Spleen (tissue), 11 donors: ENCODE measurements around the gene SV2B. TPM values are rescaled to one million over a fixed set of nuclear protein-coding genes. Genes with fewer than 3 reads are reported as not detected.

Experiments
- DNase-seq: peaks from one replicate; pipeline ENCODE4 v3.0.0-alpha.2; 2020
- H3K27ac ChIP-seq, 8 donors: fragments of 200-600 bp; sonication (generic) in 7 of 8; 1 replicate in 4 of 8; 2 replicates in 4 of 8; pipeline versions ENCODE4 v1.5.0 to v1.8.0; 2016 to 2021; ENCODE audit warnings: inconsistent platforms in 4 of 8, mild to moderate bottlenecking in 4 of 8, moderate library complexity in 1 of 8
- H3K27me3 ChIP-seq, 7 donors: fragments of 200-600 bp; sonication (generic) in 6 of 7; replicated peaks in 1 of 7; 1 replicate in 4 of 7; 2 replicates in 3 of 7; pipeline versions ENCODE4 v1.5.0 to v1.8.0; 2016 to 2021; ENCODE audit warnings: inconsistent platforms in 3 of 7, mild to moderate bottlenecking in 1 of 7
- H3K36me3 ChIP-seq, 6 donors: fragments of 200-600 bp; sonication (generic) in 5 of 6; 1 replicate in 4 of 6; 2 replicates in 2 of 6; pipeline versions ENCODE4 v1.5.0 to v1.8.0; 2016 to 2021; ENCODE audit warnings: inconsistent platforms in 2 of 6
- H3K4me1 ChIP-seq, 6 donors: fragments of 200-600 bp; sonication (generic) in 5 of 6; 1 replicate in 3 of 6; 2 replicates in 3 of 6; pipeline versions ENCODE4 v1.5.0 to v1.8.0; 2016 to 2021; ENCODE audit warnings: inconsistent platforms in 3 of 6
- H3K4me3 ChIP-seq, 8 donors: fragments of 200-600 bp; sonication (generic) in 7 of 8; 1 replicate in 4 of 8; 2 replicates in 4 of 8; pipeline versions ENCODE4 v1.5.0 to v1.8.0; 2016 to 2021; ENCODE audit warnings: inconsistent platforms in 4 of 8, mild to moderate bottlenecking in 4 of 8, moderate library complexity in 2 of 8
- H3K9me3 ChIP-seq, 8 donors: fragments of 200-600 bp; sonication (generic) in 7 of 8; 1 replicate in 4 of 8; 2 replicates in 4 of 8; pipeline versions ENCODE4 v1.5.0 to v1.8.0; 2016 to 2021; ENCODE audit warnings: inconsistent platforms in 4 of 8
- POLR2A ChIP-seq, 3 donors: fragments of 450-650 bp; IDR thresholded peaks; one replicate each; pipeline ENCODE4 v1.5.1; 2017; ENCODE audit warnings: antibody characterized with exemption in 3 of 3, mild to moderate bottlenecking in 1 of 3
- POLR2AphosphoS5 ChIP-seq, 3 donors: sonication (generic); formaldehyde crosslinking; IDR thresholded peaks; one replicate each; pipeline ENCODE4 v1.5.1; 2017; ENCODE audit warnings: antibody characterized with exemption in 3 of 3
- WGBS, 5 donors: extraction: QIAGEN DNeasy Blood & Tissue Kit in 3 of 5; methylation state at CpG; one replicate each; pipeline versions ENCODE4 v1.1.5 to v1.1.7; 2013 to 2018; 5-methylcytosine and 5-hydroxymethylcytosine counted together
- intact Hi-C: fragments of 100-400 bp; cut with DNase I; formaldehyde crosslinking; loops from one replicate; pipeline ENCODE4 v1.15.0; 2023; ENCODE audit warnings: low total_unique reads
- polyA plus RNA-seq, 3 donors: library from polyadenylated mRNA; stranded (reverse); fragments of 200-250 nt; gene quantifications; one replicate each; pipeline ENCODE4 v1.2.1, GENCODE V29; 2013
- total RNA-seq, 7 donors: library from RNA; depleted of rRNA in 3 of 7; stranded (reverse); fragments of >200 nt in 3 of 7; fragmentation: NEBNext Ultra II Directional in 4 of 7; extraction: Animal tissue kit (Norgen Biotek cat#: 25700) in 4 of 7; gene quantifications; one replicate each; pipeline versions ENCODE4 v1.1.0 to v1.2.1, GENCODE V29; 2016 to 2021
- TF ChIP-seq, protein P1 (sequence below), 11 experiments: fragments of 200-600 bp in 7 of 11; fragments of 450-650 bp in 4 of 11; sonication (generic) in 4 of 11; IDR thresholded peaks in 8 of 11; conservative IDR thresholded peaks in 3 of 11; 1 replicate in 7 of 11; 2 replicates in 4 of 11; pipeline versions ENCODE4 v1.4.0 to v1.8.0; 2016 to 2021; ENCODE audit warnings: antibody characterized with exemption in 11 of 11, inconsistent platforms in 4 of 11, mild to moderate bottlenecking in 1 of 11
- donor health status: healthy with polysubstance abuse.
- donor health status: DM: no; HTN: no; CAD: no; lungs with moderate emphysema.
- donor health status: DM: no; HTN: no; CAD: no.
- donor health status: Bipolar disorder and iron deficiency.
- donor health status: healthy.
- donor health status: DM: no; HTN: no; CAD: no.
- donor health status: DM: yes; HTN: yes; CAD: no.

SV2B gene
- total and polyA plus RNA-seq, 10 donors, result 0.07 to 1.2 (median 0.48) TPM

DNA sequence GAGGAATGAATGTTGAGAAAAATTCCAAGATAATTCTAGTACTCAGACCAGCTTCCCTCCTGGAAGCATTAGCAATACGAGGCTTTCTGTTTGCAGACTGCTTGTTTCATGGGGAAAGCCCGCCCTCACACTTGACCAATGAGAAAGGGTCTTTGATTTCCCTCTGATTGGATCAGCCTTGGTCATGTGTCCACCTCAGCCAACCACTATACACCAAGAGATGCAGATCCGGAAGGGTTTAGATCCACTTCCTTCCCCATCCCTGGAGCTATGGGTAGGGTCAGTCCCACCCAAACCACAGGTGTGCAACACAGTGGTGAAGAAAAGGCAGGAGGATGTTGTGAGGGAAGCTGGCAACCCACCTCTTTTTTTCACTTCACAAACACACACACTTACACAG, 154.7 kb downstream of the SV2B start:
- DNase-seq, result no peak
- peaks cover 0 to 7% (median 0%) of the 10 kb centered on the region in 6 donors for H3K4me1 ChIP-seq
- no peak overlapping the region for H3K4me3 ChIP-seq
- H3K9me3 ChIP-seq, result no peaks in the 10 kb centered on the region
- 53 to 71% (median 71%) methylated on average over 3 of the region's 3 CpGs for WGBS, 5 donors
- intact Hi-C loops, result no loop called here
- H3K27ac ChIP-seq, result no peak overlapping the region
- TF ChIP-seq POLR2AphosphoS5 (IDR thresholded peaks at IDR 0.05), result no peak
- TF ChIP-seq POLR2A (IDR thresholded peaks at IDR 0.05), result no peak
- TF ChIP-seq, protein P1, sequence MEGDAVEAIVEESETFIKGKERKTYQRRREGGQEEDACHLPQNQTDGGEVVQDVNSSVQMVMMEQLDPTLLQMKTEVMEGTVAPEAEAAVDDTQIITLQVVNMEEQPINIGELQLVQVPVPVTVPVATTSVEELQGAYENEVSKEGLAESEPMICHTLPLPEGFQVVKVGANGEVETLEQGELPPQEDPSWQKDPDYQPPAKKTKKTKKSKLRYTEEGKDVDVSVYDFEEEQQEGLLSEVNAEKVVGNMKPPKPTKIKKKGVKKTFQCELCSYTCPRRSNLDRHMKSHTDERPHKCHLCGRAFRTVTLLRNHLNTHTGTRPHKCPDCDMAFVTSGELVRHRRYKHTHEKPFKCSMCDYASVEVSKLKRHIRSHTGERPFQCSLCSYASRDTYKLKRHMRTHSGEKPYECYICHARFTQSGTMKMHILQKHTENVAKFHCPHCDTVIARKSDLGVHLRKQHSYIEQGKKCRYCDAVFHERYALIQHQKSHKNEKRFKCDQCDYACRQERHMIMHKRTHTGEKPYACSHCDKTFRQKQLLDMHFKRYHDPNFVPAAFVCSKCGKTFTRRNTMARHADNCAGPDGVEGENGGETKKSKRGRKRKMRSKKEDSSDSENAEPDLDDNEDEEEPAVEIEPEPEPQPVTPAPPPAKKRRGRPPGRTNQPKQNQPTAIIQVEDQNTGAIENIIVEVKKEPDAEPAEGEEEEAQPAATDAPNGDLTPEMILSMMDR (IDR thresholded peaks at IDR 0.05 in 8 of 11, conservative IDR thresholded peaks at IDR 0.05 in 3 of 11), result no peak
- no peaks in the 10 kb centered on the region for H3K36me3 ChIP-seq
- peaks cover 0 to 30% (median 0%) of the 10 kb centered on the region in 7 donors for H3K27me3 ChIP-seq

DNA sequence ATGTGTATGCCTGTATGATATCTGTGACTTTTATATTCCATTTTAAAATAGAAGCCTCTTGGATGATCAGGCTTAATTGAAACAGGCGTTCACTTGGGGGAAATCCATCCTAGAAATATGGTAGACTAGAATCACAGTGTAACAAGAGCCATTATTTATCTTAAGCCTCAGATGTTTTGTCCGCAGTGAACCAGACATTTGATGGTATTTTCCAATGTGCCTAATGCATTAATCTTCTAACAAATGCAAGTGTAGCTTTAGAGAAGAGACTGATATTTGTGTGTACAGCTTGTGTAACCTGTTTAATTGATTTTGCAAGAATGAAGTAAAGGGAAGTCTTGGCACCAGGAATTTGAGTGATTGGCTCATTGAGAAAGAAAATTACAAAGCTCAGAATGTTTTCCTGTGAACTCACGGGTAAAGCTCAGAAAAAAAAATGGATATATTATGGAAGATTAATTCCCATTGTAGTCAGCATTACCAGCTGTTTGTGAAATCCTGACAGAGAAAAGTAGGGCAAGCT, 155.7 kb downstream of the SV2B start:
- no peak for DNase-seq
- WGBS, 5 donors, result 63 to 82% (median 66%) methylated on average over 3 of the region's 3 CpGs
- TF ChIP-seq POLR2A (IDR thresholded peaks at IDR 0.05) (no peak), POLR2AphosphoS5 (IDR thresholded peaks at IDR 0.05) (no peak)
- TF ChIP-seq, protein P1 (IDR thresholded peaks at IDR 0.05 in 8 of 11, conservative IDR thresholded peaks at IDR 0.05 in 3 of 11), result no peak
- H3K36me3 ChIP-seq, result no peaks in the 10 kb centered on the region
- no peaks in the 10 kb centered on the region for H3K9me3 ChIP-seq
- peaks cover 0 to 30% (median 3%) of the 10 kb centered on the region in 7 donors for H3K27me3 ChIP-seq
- no peak overlapping the region for H3K27ac ChIP-seq
- intact Hi-C loops, result no loop called here
- H3K4me3 ChIP-seq, result no peak overlapping the region
- H3K4me1 ChIP-seq, result peaks cover 0 to 7% (median 0%) of the 10 kb centered on the region in 6 donors

DNA sequence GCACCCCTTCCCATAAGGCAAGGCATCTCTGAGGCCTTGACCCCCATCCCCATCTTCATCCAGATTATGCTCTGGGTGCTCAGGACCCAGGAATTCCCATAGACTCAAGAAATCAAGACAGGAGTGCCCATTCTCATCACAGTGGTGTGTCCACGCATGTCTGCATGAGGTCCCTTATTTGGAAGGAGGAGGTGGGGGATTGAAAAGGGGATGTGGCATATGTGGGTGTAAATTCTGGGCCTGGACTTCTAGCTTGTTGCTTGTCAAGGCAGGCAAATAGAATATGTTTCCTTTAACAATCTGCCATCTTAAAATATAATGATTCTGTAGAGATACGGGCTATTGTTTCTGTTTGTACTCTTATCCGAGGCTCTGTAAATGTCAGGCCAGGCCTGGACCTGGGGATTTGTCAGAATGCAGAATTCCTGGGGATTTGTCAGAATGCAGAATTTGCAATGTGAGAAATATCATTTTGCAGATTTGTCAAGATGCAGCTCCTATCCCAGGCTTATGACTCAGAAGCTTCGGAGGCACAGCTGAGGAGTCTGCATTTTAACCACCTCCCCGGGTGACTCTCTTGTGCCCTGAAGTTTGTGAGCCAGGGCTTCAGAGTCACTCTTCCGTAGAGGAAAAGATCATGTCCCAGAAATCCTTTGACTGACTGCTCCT, 157.8 kb downstream of the SV2B start:
- H3K4me1 ChIP-seq, result peaks cover 0 to 7% (median 0%) of the 10 kb centered on the region in 6 donors
- no peak for DNase-seq
- intact Hi-C loops, result no loop called here
- no peak overlapping the region for H3K27ac ChIP-seq
- H3K27me3 ChIP-seq, result peaks cover 0 to 30% (median 3%) of the 10 kb centered on the region in 7 donors
- no peaks in the 10 kb centered on the region for H3K9me3 ChIP-seq
- no peak overlapping the region for H3K4me3 ChIP-seq
- WGBS, 5 donors, result 80 to 93% (median 83%) methylated on average over 5 to 6 of the region's 6 CpGs
- TF ChIP-seq, protein P1 (IDR thresholded peaks at IDR 0.05 in 8 of 11, conservative IDR thresholded peaks at IDR 0.05 in 3 of 11), result no peak
- TF ChIP-seq POLR2A (IDR thresholded peaks at IDR 0.05) (no peak), POLR2AphosphoS5 (IDR thresholded peaks at IDR 0.05) (no peak)
- no peaks in the 10 kb centered on the region for H3K36me3 ChIP-seq

DNA sequence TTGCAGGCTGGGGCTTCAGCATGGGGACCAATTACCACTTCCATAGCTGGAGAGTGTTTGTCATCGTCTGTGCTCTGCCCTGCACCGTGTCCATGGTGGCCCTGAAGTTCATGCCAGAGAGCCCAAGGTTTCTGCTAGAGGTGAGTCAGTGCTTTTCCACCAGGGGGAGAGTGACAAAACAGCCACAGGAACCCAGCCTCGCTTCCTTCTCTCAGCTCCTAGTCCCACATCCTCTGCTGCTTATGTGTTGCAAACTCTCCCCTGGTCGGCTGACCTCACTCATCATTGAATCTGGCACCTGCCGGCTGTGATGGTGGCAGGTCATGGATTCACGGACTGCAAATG, 158.3 kb downstream of the SV2B start:
- 19 to 29% (median 28%) methylated on average over 4 to 6 of the region's 6 CpGs for WGBS, 5 donors
- intact Hi-C loops, result no loop called here
- Histone ChIP-seq H3K4me1 (peaks cover 0 to 7% (median 0%) of the 10 kb centered on the region in 6 donors), H3K36me3 (no peaks in the 10 kb centered on the region), H3K27me3 (peaks cover 0 to 30% (median 3%) of the 10 kb centered on the region in 7 donors), H3K4me3 (no peak overlapping the region), H3K27ac (no peak overlapping the region), H3K9me3 (no peaks in the 10 kb centered on the region)
- DNase-seq, result no peak
- TF ChIP-seq POLR2A (IDR thresholded peaks at IDR 0.05) (no peak), POLR2AphosphoS5 (IDR thresholded peaks at IDR 0.05) (no peak)
- TF ChIP-seq, protein P1 (IDR thresholded peaks at IDR 0.05 in 8 of 11, conservative IDR thresholded peaks at IDR 0.05 in 3 of 11), result no peak
